GM12878 (cell line): Measurements from ENCODE around the gene KRT14. TPM values are rescaled to one million over a fixed set of nuclear protein-coding genes. Genes with fewer than 3 reads are reported as not detected.

Experiments used
- ATAC-seq: fragments of 200-7000 bp; cut with Tn5 transposase; 3 replicates; pipeline ENCODE4 v1.9.1; 2020; ENCODE audit warnings: mild to moderate bottlenecking, moderate library complexity
- BruUV-seq: library from RNA; stranded (reverse); fragments of 400-500 nt; replicated peaks from 2 replicates; lab custom pipeline; 2021; lab: Mats Ljungman, UMichigan
- CTCF ChIA-PET: fragments of 300-600 bp; sonication (Branson Sonifier 250); formaldehyde crosslinking; extraction: SDS; loops from one replicate; lab custom pipeline; 2021; ENCODE audit warnings: inconsistent platforms; lab: Yijun Ruan, JAX
- POLR2A ChIA-PET: fragments of 350-600 bp; formaldehyde crosslinking; extraction: SDS; loops from one replicate; lab custom pipeline; 2021; ENCODE audit warnings: inconsistent platforms; lab: Charles Lee
- RAD21 ChIA-PET: fragments of 300-600 bp; sonication (Branson Sonifier 250); formaldehyde crosslinking; loops from one replicate; lab custom pipeline; 2023; ENCODE audit warnings: antibody characterized with exemption; ENCODE audit not compliant: unreplicated experiment; lab: Charles Lee
- SMC1A ChIA-PET: fragments of 300-600 bp; sonication (Branson Sonifier 250); formaldehyde crosslinking; loops from one replicate; lab custom pipeline; 2023; ENCODE audit not compliant: unreplicated experiment, uncharacterized antibody; lab: Charles Lee
- DNase-seq: peaks from one replicate; pipeline ENCODE4 v3.0.0-alpha.2; 2011; ENCODE audit warnings: low read depth, low spot score
- FAIRE-seq: peaks from 3 replicates; lab custom pipeline; 2011; peaks lifted over from hg19 to GRCh38; lab: Jason Lieb, UNC
- H2AFZ ChIP-seq: 2 replicates; pipeline ENCODE4 v1.6.0; 2011; ENCODE audit warnings: low read depth, low read length, control low read depth; ENCODE audit not compliant: control insufficient read depth
- H3K27ac ChIP-seq: 2 replicates; pipeline ENCODE4 v1.5.1; 2011; ENCODE audit warnings: control low read depth; ENCODE audit not compliant: control insufficient read depth, insufficient read depth
- H3K27me3 ChIP-seq, 2 experiments: replicated peaks in 1 of 2; 2 replicates each; pipeline versions ENCODE4 v1.6.0 to v1.6.1; 2011; ENCODE audit warnings: low read length in 1 of 2; ENCODE audit not compliant: control insufficient read depth in 2 of 2, insufficient read depth in 2 of 2
- H3K36me3 ChIP-seq, 2 experiments: 2 replicates each; pipeline ENCODE4 v1.5.1; 2011; ENCODE audit warnings: low read length in 1 of 2; ENCODE audit not compliant: control insufficient read depth in 2 of 2, insufficient read depth in 2 of 2
- H3K4me1 ChIP-seq: 2 replicates; pipeline ENCODE4 v1.6.1; 2011; ENCODE audit warnings: mild to moderate bottlenecking, low read length, moderate library complexity, mixed read lengths; ENCODE audit not compliant: control insufficient read depth, insufficient read depth
- H3K4me2 ChIP-seq: 2 replicates; pipeline ENCODE4 v1.6.0; 2011; ENCODE audit warnings: control low read depth; ENCODE audit not compliant: control insufficient read depth, insufficient read depth
- H3K4me3 ChIP-seq: fragments of 200-600 bp; sonication (generic); 2 replicates; pipeline ENCODE4 v1.5.1; 2016
- H3K79me2 ChIP-seq: 2 replicates; pipeline ENCODE4 v1.6.0; 2011; ENCODE audit warnings: low read length; ENCODE audit not compliant: control insufficient read depth, insufficient read depth
- H3K9ac ChIP-seq: 2 replicates; pipeline ENCODE4 v1.8.0; 2011; ENCODE audit warnings: low read length, control low read depth, mixed read lengths; ENCODE audit not compliant: control insufficient read depth, insufficient read depth
- H3K9me3 ChIP-seq: replicated peaks from 3 replicates; pipeline ENCODE4 v1.5.1; 2011; ENCODE audit warnings: mild to moderate bottlenecking, low read length; ENCODE audit not compliant: control insufficient read depth, insufficient read depth
- H4K20me1 ChIP-seq: 2 replicates; pipeline ENCODE4 v1.6.0; 2011; ENCODE audit not compliant: control insufficient read depth, insufficient read depth
- ATF7 ChIP-seq: fragments of 450-650 bp; IDR thresholded peaks from 2 replicates; pipeline ENCODE4 v1.6.1; 2016; ENCODE audit warnings: low read depth, mild to moderate bottlenecking
- CTCF ChIP-seq, 3 experiments: IDR thresholded peaks in 2 of 3; conservative IDR thresholded peaks in 1 of 3; 2 replicates each; pipeline ENCODE4 v1.5.1; 2011; ENCODE audit warnings: low read depth in 3 of 3, low read length in 3 of 3, mild to moderate bottlenecking in 3 of 3, control low read depth in 2 of 3, moderate library complexity in 2 of 3, inconsistent platforms in 1 of 3, mixed read lengths in 1 of 3; ENCODE audit not compliant: control insufficient read depth in 2 of 3, insufficient read depth in 1 of 3; ENCODE audit errors: extremely low read depth in 1 of 3
- HDAC2 ChIP-seq: fragments of 200-600 bp; sonication (generic); IDR thresholded peaks from 2 replicates; pipeline ENCODE4 v1.6.1; 2017
- JUNB ChIP-seq: IDR thresholded peaks from 2 replicates; pipeline ENCODE4 v1.6.1; 2016; ENCODE audit warnings: antibody characterized with exemption, mild to moderate bottlenecking
- NR2C2 ChIP-seq: IDR thresholded peaks from 2 replicates; pipeline ENCODE4 v1.6.1; 2011; ENCODE audit warnings: borderline replicate concordance, low read depth; ENCODE audit not compliant: control insufficient read depth, insufficient read length
- POLR2AphosphoS5 ChIP-seq: IDR thresholded peaks from 2 replicates; pipeline ENCODE4 v1.6.1; 2011; ENCODE audit warnings: mild to moderate bottlenecking, low read length, inconsistent platforms
- RAD21 ChIP-seq: IDR thresholded peaks from 2 replicates; pipeline ENCODE4 v1.6.1; 2011; ENCODE audit warnings: mild to moderate bottlenecking, low read depth, low read length, moderate library complexity; ENCODE audit not compliant: insufficient read depth
- RAD51 ChIP-seq: fragments of 450-650 bp; IDR thresholded peaks from 2 replicates; pipeline ENCODE4 v1.6.1; 2016; ENCODE audit warnings: moderate library complexity, mild to moderate bottlenecking, inconsistent platforms
- RELA ChIP-seq: fragments of 450-650 bp; IDR thresholded peaks from 2 replicates; pipeline ENCODE4 v1.8.0; 2014; ENCODE audit warnings: borderline replicate concordance; ENCODE audit not compliant: partially characterized antibody
- SMARCA5 ChIP-seq: fragments of 450-650 bp; IDR thresholded peaks from 2 replicates; pipeline ENCODE4 v1.6.1; 2017; ENCODE audit warnings: mild to moderate bottlenecking
- SMC3 ChIP-seq: IDR thresholded peaks from 2 replicates; pipeline ENCODE4 v1.6.1; 2011; ENCODE audit warnings: low read length, improper control_type of control experiment, borderline replicate concordance
- TBL1XR1 ChIP-seq: IDR thresholded peaks from 2 replicates; pipeline ENCODE4 v1.6.1; 2012; ENCODE audit warnings: low read depth, low read length, improper control_type of control experiment
- USF2 ChIP-seq: IDR thresholded peaks from 2 replicates; pipeline ENCODE4 v1.6.1; 2011; ENCODE audit warnings: low read depth, low read length, improper control_type of control experiment, borderline replicate concordance
- YY1 ChIP-seq: IDR thresholded peaks from 2 replicates; pipeline ENCODE4 v1.6.1; 2011; ENCODE audit warnings: low read depth, mild to moderate bottlenecking, low read length
- ZBTB40 ChIP-seq: fragments of 450-650 bp; IDR thresholded peaks from 2 replicates; pipeline ENCODE4 v1.6.1; 2016; ENCODE audit warnings: mild to moderate bottlenecking, moderate library complexity, borderline replicate concordance
- WGBS: methylation state at CpG from one replicate; pipeline ENCODE4 v1.1.6; 2016; ENCODE audit warnings: low lambda C conversion rate; ENCODE audit not compliant: insufficient replicate concordance, insufficient coverage; ENCODE audit errors: missing lambda C conversion rate; 5-methylcytosine and 5-hydroxymethylcytosine counted together
- in situ Hi-C: fragments of 300-500 bp; cut with MboI; formaldehyde crosslinking; loops from 9 replicates; pipeline ENCODE4 v1.14.3; 2018; ENCODE audit warnings: mixed read lengths
- intact Hi-C: fragments of 100-400 bp; cut with micrococcal nuclease; formaldehyde crosslinking; loops from one replicate; pipeline ENCODE4 v1.14.2; 2022; ENCODE audit not compliant: unreplicated experiment
- polyA plus RNA-seq, 11 experiments: library from polyadenylated mRNA; depleted of rRNA in 4 of 11; unstranded in 6 of 11; stranded (reverse) in 5 of 11; fragments of >200 nt; fragmentation: Nextera tagmentation in 4 of 11; fragmentation: Illumina TruSeq in 1 of 11; extraction: Ambion mirVana in 4 of 11; extraction: Trizol in 1 of 11; gene quantifications; 1 replicate in 1 of 11; 2 replicates in 10 of 11; pipeline versions ENCODE4 v1.2.1 to v1.2.3, GENCODE V29; 2011 to 2016; ENCODE audit warnings: inconsistent platforms in 2 of 11, missing spikeins in 2 of 11, low read depth in 1 of 11
- total RNA-seq, 4 experiments: library from RNA; depleted of rRNA in 3 of 4; stranded (reverse); fragments of >200 nt in 3 of 4; fragmentation: Illumina TruSeq in 1 of 4; extraction: Trizol in 1 of 4; gene quantifications; 2 replicates each; pipeline versions ENCODE4 v1.2.1 to v1.2.3, GENCODE V29; 2013 to 2021

Gene KRT14
- total and polyA plus RNA-seq, 10 of the 15 experiments (the other 5 are each of a cell fraction or from before 2014, with no cell fraction given) = 1.5 TPM; not detected in 9

GRCh38 chr17:41580244-41580575, 6.5 kb downstream of the KRT14 start (continued):
- TF ChIP-seq ZBTB40 = no peak
- TF ChIP-seq RELA = no peak
- no peak for TF ChIP-seq ATF7
- TF ChIP-seq TBL1XR1 = no peak

GRCh38 chr17:41579484-41580243, 7.0 kb downstream of the KRT14 start:
- RAD21 ChIA-PET = interaction anchor here (1.4 to 2.6 kb wide), 2 partner anchors 69 to 83 kb away, joined by 4 to 14 read pairs; no protein-coding TSS in a partner anchor
- Histone ChIP-seq H4K20me1 (no peaks in the 10 kb centered on the region), H3K79me2 (no peaks in the 10 kb centered on the region), H3K27me3 (no peaks in the 10 kb centered on the region; a peak in 2 of 4 replicates), H3K4me2 (no peak overlapping the region), H3K36me3 (no peaks in the 10 kb centered on the region), H3K4me3 (no peak overlapping the region), H2AFZ (no peak overlapping the region), H3K9me3 (no peaks in the 10 kb centered on the region), H3K9ac (no peak overlapping the region), H3K4me1 (no peaks in the 10 kb centered on the region), H3K27ac (no peak overlapping the region)
- POLR2A ChIA-PET = interaction anchor here (0.6 kb wide), 2 partner anchors 82 to 1260 kb away, joined by 4 to 9 read pairs; no protein-coding TSS in a partner anchor
- 31% methylated on average over 18 of the region's 18 CpGs for WGBS
- DNase-seq = peak; percentile 21
- in situ Hi-C loops = no loop called here
- ATAC-seq = peak; percentile 98
- BruUV-seq = no TSS peak
- intact Hi-C loops = loop anchor here (5.0 kb wide), 1 partner anchor 83 kb away; no protein-coding TSS in a partner anchor
- FAIRE-seq = peak; percentile 99
- SMC1A ChIA-PET = interaction anchor here (0.9 to 1.4 kb wide), 4 partner anchors 30 to 84 kb away, joined by 3 to 7 read pairs (median 4); no protein-coding TSS in a partner anchor
- CTCF ChIA-PET = interaction anchor here (0.6 to 1.4 kb wide), 9 partner anchors 9 to 181 kb away, joined by 3 to 6 read pairs (median 3); no protein-coding TSS in a partner anchor
- TF ChIP-seq USF2 = peak; percentile 1; the same call in 1 of the 2 replicates
- TF ChIP-seq POLR2AphosphoS5 = no peak
- TF ChIP-seq RAD51 = peak; percentile 54; the same call in 1 of the 2 replicates
- peak; percentile 62 to 82 (median 77) for TF ChIP-seq CTCF (IDR thresholded peaks at IDR 0.05 in 2 of 3, conservative IDR thresholded peaks at IDR 0.05 in 1 of 3; ENCODE audit: control insufficient read depth in 2 of 3, extremely low read depth in 1 of 3, insufficient read depth in 1 of 3, low read depth in 3 of 3, low read length in 3 of 3)
- no peak for TF ChIP-seq JUNB
- TF ChIP-seq RAD21 = peak; percentile 52
- TF ChIP-seq YY1 = 0 out of 2 replicates have a peak, but pooled peaks have one; percentile 12
- TF ChIP-seq SMARCA5 = no peak
- TF ChIP-seq HDAC2 = no peak
- no peak for TF ChIP-seq NR2C2
- TF ChIP-seq SMC3 = peak; percentile 43
